ENCODE measurements around the gene BTK. TPM values are rescaled to one million over a fixed set of nuclear protein-coding genes. Genes with fewer than 3 reads are reported as not detected.

The BTK gene
- total and polyA plus RNA-seq, 7 experiments from 2014 or later = 0.06 to 52.1 (median 1.9) TPM; not detected in 1

DNA sequence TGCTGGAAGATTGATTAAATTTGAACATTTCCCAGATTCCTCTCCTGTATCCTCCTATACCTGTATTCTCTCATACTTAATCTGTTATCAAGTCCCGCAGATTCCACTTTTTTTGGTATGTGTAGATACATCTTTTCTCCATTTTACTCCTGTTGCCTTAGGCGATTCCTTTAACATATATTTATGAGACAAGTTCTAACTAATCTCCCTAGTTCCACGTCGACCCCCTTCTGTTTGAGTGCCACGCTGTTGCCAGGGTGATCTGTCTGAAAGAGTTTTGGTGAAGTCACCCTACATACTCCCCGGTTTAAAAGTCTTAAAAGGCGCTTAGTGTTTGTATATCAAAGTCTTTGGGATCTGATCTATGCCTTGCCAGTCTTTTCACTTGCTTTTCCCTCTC, 24.5 kb upstream of the BTK start:
- Mint-ChIP-seq H3K9me3 (peaks cover 0 to 7% (median 0%) of the 10 kb centered on the region in 11 donors), H3K4me1 (peaks cover 14 to 47% (median 35%) of the 10 kb centered on the region in 7 donors), H3K36me3 (peaks cover 3 to 8% (median 4%) of the 10 kb centered on the region in 5 donors), H3K4me3 (peak overlapping the region; percentile 57 to 98 (median 69)), H3K27me3 (peaks cover 0 to 2% (median 0%) of the 10 kb centered on the region in 5 donors), H3K27ac (peak overlapping the region; percentile 11 to 100 (median 72))
- ATAC-seq = no peak
- DNase-seq = peak in 2 of 9 donors; percentile 7 to 25
- peaks cover 11 to 19% of the 10 kb centered on the region in 2 donors for H3K4me1 ChIP-seq (ENCODE audit: control insufficient read depth in 2 of 2, insufficient read depth in 2 of 2, low read length in 2 of 2)
- ChIA-PET CTCF (no interaction called here), POLR2A (no interaction called here)
- peaks cover 0 to 15% (median 4%) of the 10 kb centered on the region in 3 experiments for H3K36me3 ChIP-seq (ENCODE audit: control insufficient read depth in 2 of 3, insufficient read depth in 3 of 3, low read length in 3 of 3)
- no peak overlapping the region for H3K4me3 ChIP-seq (ENCODE audit: low read length)
- intact Hi-C loops (cut with micrococcal nuclease) = loop anchor here in 1 of 2 donors (10.0 kb wide), 1 partner anchor 674 kb away; no protein-coding TSS in a partner anchor
- H3K27ac ChIP-seq (ENCODE audit: low read depth, low read length) = peak overlapping the region; percentile 97
- H3K27me3 ChIP-seq (ENCODE audit: control insufficient read depth in 2 of 2, insufficient read depth in 2 of 2, low read length in 2 of 2) = no peaks in the 10 kb centered on the region
- no peaks in the 10 kb centered on the region for H3K9me3 ChIP-seq (ENCODE audit: control insufficient read depth in 2 of 3, low read length in 3 of 3)

- peaks cover 0 to 2% (median 0%) of the 10 kb centered on the region in 5 donors for H3K27me3 Mint-ChIP-seq
- ATAC-seq = no peak
- H3K27ac ChIP-seq (ENCODE audit: low read depth, low read length) = peak overlapping the region; percentile 97
- H3K27me3 ChIP-seq (ENCODE audit: control insufficient read depth in 2 of 2, insufficient read depth in 2 of 2, low read length in 2 of 2) = no peaks in the 10 kb centered on the region
- peaks cover 3 to 9% (median 6%) of the 10 kb centered on the region in 5 donors for H3K36me3 Mint-ChIP-seq
- peaks cover 14 to 43% (median 30%) of the 10 kb centered on the region in 7 donors for H3K4me1 Mint-ChIP-seq
- intact Hi-C loops (cut with micrococcal nuclease) = loop anchor here (2.0 to 5.0 kb wide), 8 partner anchors 76 to 1360 kb away; partner anchors contain the start of genes ARMCX2 (in 1 of the 2), ARMCX4 (in 1 of the 2), CSTF2 (in 1 of the 2) and GPRASP1 (in 1 of the 2)
- peaks cover 0 to 7% (median 0%) of the 10 kb centered on the region in 11 donors for H3K9me3 Mint-ChIP-seq
- DNase-seq = no peak
- peaks cover 11 to 19% of the 10 kb centered on the region in 2 donors for H3K4me1 ChIP-seq (ENCODE audit: control insufficient read depth in 2 of 2, insufficient read depth in 2 of 2, low read length in 2 of 2)
- H3K27ac Mint-ChIP-seq = peak overlapping the region; percentile 58 to 100 (median 99)
- POLR2A ChIA-PET = interaction anchor here (0.6 to 0.7 kb wide), 2 partner anchors 523 to 587 kb away, joined by 3 to 6 read pairs; partner anchors contain the start of gene ZMAT1
- no peaks in the 10 kb centered on the region for H3K9me3 ChIP-seq (ENCODE audit: control insufficient read depth in 2 of 3, low read length in 3 of 3)
- peak overlapping the region; percentile 90 to 98 (median 95) for H3K4me3 Mint-ChIP-seq
- H3K4me3 ChIP-seq (ENCODE audit: low read length) = peak overlapping the region; percentile 82
- CTCF ChIA-PET = no interaction called here
- peaks cover 0 to 15% (median 4%) of the 10 kb centered on the region in 3 experiments for H3K36me3 ChIP-seq (ENCODE audit: control insufficient read depth in 2 of 3, insufficient read depth in 3 of 3, low read length in 3 of 3)
Measured at GRCh38 chrX:101409043-101409442, 23.1 kb upstream of the BTK start.

GRCh38 chrX:101408532-101408841, 22.5 kb upstream of the BTK start:
- Histone ChIP-seq H3K36me3 (ENCODE audit: control insufficient read depth in 2 of 3, insufficient read depth in 3 of 3, low read length in 3 of 3) (peaks cover 0 to 15% (median 4%) of the 10 kb centered on the region in 3 experiments), H3K27ac (ENCODE audit: low read depth, low read length) (peak overlapping the region; percentile 97), H3K9me3 (ENCODE audit: control insufficient read depth in 2 of 3, low read length in 3 of 3) (no peaks in the 10 kb centered on the region), H3K4me1 (ENCODE audit: control insufficient read depth in 2 of 2, insufficient read depth in 2 of 2, low read length in 2 of 2) (peaks cover 11 to 19% of the 10 kb centered on the region in 2 donors), H3K4me3 (ENCODE audit: low read length) (peak overlapping the region; percentile 82), H3K27me3 (ENCODE audit: control insufficient read depth in 2 of 2, insufficient read depth in 2 of 2, low read length in 2 of 2) (no peaks in the 10 kb centered on the region)
- Mint-ChIP-seq H3K4me3 (peak overlapping the region; percentile 90 to 98 (median 95)), H3K27me3 (peaks cover 0 to 2% (median 0%) of the 10 kb centered on the region in 5 donors), H3K36me3 (peaks cover 4 to 10% (median 8%) of the 10 kb centered on the region in 5 donors), H3K4me1 (peaks cover 14 to 43% (median 31%) of the 10 kb centered on the region in 7 donors), H3K27ac (peak overlapping the region; percentile 97 to 100 (median 99)), H3K9me3 (peaks cover 0 to 7% (median 0%) of the 10 kb centered on the region in 11 donors)
- intact Hi-C loops (cut with micrococcal nuclease) = loop anchor here (1.0 to 5.0 kb wide), 16 partner anchors 10 to 1807 kb away; partner anchors contain the start of genes CSTF2 (in 2 of the 2), TRMT2B (in 2 of the 2), ZMAT1 (in 2 of the 2) and ARMCX2 (in 1 of the 2)
- ATAC-seq (no peak), DNase-seq (no peak)
- ChIA-PET CTCF (no interaction called here), POLR2A (no interaction called here)

GRCh38 chrX:101407748-101408531, 21.9 kb upstream of the BTK start, which contains the start of the genes GLA and HNRNPH2:
Gene GLA (minus strand): TSS chrX:101407925. CDS start chrX:101407903, 22 bp downstream.
Gene HNRNPH2 (plus strand): TSS chrX:101408222. CDS start chrX:101411989, 3,767 bp downstream.
- H3K27me3 ChIP-seq (ENCODE audit: control insufficient read depth in 2 of 2, insufficient read depth in 2 of 2, low read length in 2 of 2) = no peaks in the 10 kb centered on the region
- H3K36me3 ChIP-seq (ENCODE audit: control insufficient read depth in 2 of 3, insufficient read depth in 3 of 3, low read length in 3 of 3) = peaks cover 0 to 9% (median 4%) of the 10 kb centered on the region in 3 experiments
- H3K9me3 ChIP-seq (ENCODE audit: control insufficient read depth in 2 of 3, low read length in 3 of 3) = no peaks in the 10 kb centered on the region
- peak within 1 kb of the TSS; percentile 97 for H3K27ac ChIP-seq (ENCODE audit: low read depth, low read length)
- peak; percentile 64 to 94 (median 88) for DNase-seq
- H3K4me1 Mint-ChIP-seq = peaks cover 11 to 39% (median 28%) of the 10 kb centered on the region in 7 donors
- H3K4me1 ChIP-seq (ENCODE audit: control insufficient read depth in 2 of 2, insufficient read depth in 2 of 2, low read length in 2 of 2) = peaks cover 11 to 19% of the 10 kb centered on the region in 2 donors
- H3K27ac Mint-ChIP-seq = peak within 1 kb of the TSS; percentile 97 to 100 (median 99)
- H3K9me3 Mint-ChIP-seq = peaks cover 0 to 7% (median 0%) of the 10 kb centered on the region in 11 donors
- peak within 1 kb of the TSS; percentile 90 to 98 (median 95) for H3K4me3 Mint-ChIP-seq
- POLR2A ChIA-PET = interaction anchor here (0.8 to 1.2 kb wide), 4 partner anchors 10 to 17 kb away, joined by 3 to 6 read pairs (median 3); partner anchors contain the start of gene RPL36A
- peak; percentile 96 for ATAC-seq
- CTCF ChIA-PET = interaction anchor here (1.0 kb wide), 1 partner anchor 8 kb away, joined by 3 read pairs; no protein-coding TSS in a partner anchor
- peaks cover 4 to 9% (median 7%) of the 10 kb centered on the region in 5 donors for H3K36me3 Mint-ChIP-seq
- H3K4me3 ChIP-seq (ENCODE audit: low read length) = peak within 1 kb of the TSS; percentile 82
- peaks cover 0 to 2% (median 0%) of the 10 kb centered on the region in 5 donors for H3K27me3 Mint-ChIP-seq
- intact Hi-C loops (cut with micrococcal nuclease) = loop anchor here (1.0 to 5.0 kb wide), 16 partner anchors 10 to 1807 kb away; partner anchors contain the start of genes CSTF2 (in 2 of the 2), TIMM8A (in 2 of the 2), TRMT2B (in 2 of the 2) and ZMAT1 (in 2 of the 2)

GRCh38 chrX:101407167-101407747, 21.3 kb upstream of the BTK start:
- H3K4me1 ChIP-seq (ENCODE audit: control insufficient read depth in 2 of 2, insufficient read depth in 2 of 2, low read length in 2 of 2) = peaks cover 11 to 19% of the 10 kb centered on the region in 2 donors
- Mint-ChIP-seq H3K4me3 (peak overlapping the region; percentile 90 to 98 (median 95)), H3K27me3 (peaks cover 0 to 2% (median 0%) of the 10 kb centered on the region in 5 donors), H3K27ac (peak overlapping the region; percentile 97 to 100 (median 99)), H3K4me1 (peaks cover 14 to 32% (median 23%) of the 10 kb centered on the region in 7 donors), H3K9me3 (peaks cover 0 to 7% (median 0%) of the 10 kb centered on the region in 11 donors), H3K36me3 (peaks cover 3 to 9% (median 3%) of the 10 kb centered on the region in 5 donors)
- DNase-seq (peak in 1 of 9 donors; percentile 12), ATAC-seq (no peak)
- POLR2A ChIA-PET = interaction anchor here (0.8 to 1.2 kb wide), 4 partner anchors 11 to 16 kb away, joined by 3 to 6 read pairs (median 3); partner anchors contain the start of gene RPL36A
- H3K4me3 ChIP-seq (ENCODE audit: low read length) = peak overlapping the region; percentile 82
- no peaks in the 10 kb centered on the region for H3K27me3 ChIP-seq (ENCODE audit: control insufficient read depth in 2 of 2, insufficient read depth in 2 of 2, low read length in 2 of 2)
- peaks cover 0 to 4% (median 2%) of the 10 kb centered on the region in 3 experiments for H3K36me3 ChIP-seq (ENCODE audit: control insufficient read depth in 2 of 3, insufficient read depth in 3 of 3, low read length in 3 of 3)
- peak overlapping the region; percentile 97 for H3K27ac ChIP-seq (ENCODE audit: low read depth, low read length)
- no peaks in the 10 kb centered on the region for H3K9me3 ChIP-seq (ENCODE audit: control insufficient read depth in 2 of 3, low read length in 3 of 3)
- CTCF ChIA-PET = interaction anchor here (1.0 kb wide), 1 partner anchor 9 kb away, joined by 3 read pairs; no protein-coding TSS in a partner anchor
- intact Hi-C loops (cut with micrococcal nuclease) = loop anchor here (1.0 to 5.0 kb wide), 5 partner anchors 59 to 1245 kb away; partner anchors contain the start of genes CSTF2 (in 1 of the 2), GPRASP1 (in 1 of the 2), TIMM8A (in 1 of the 2) and TRMT2B (in 1 of the 2)

Measured in naive thymus-derived CD4-positive, alpha-beta T cell (primary cell).